HepG2 (cell line): ENCODE data around the gene QSER1. TPM values are rescaled to one million over a fixed set of nuclear protein-coding genes. Genes with fewer than 3 reads are reported as not detected.

ENCODE experiments used
- ATAC-seq: fragments of 200-7000 bp; cut with Tn5 transposase; 3 replicates; pipeline ENCODE4 v1.9.1; 2020; ENCODE audit warnings: mild to moderate bottlenecking, moderate library complexity
- BruUV-seq: library from RNA; stranded (reverse); fragments of 400-500 nt; replicated peaks from 2 replicates; lab custom pipeline; 2021; lab: Mats Ljungman, UMichigan
- CTCF ChIA-PET: fragments of 300-600 bp; formaldehyde crosslinking; extraction: SDS; loops from one replicate; lab custom pipeline; 2021; ENCODE audit warnings: low total read pairs, inconsistent platforms, low intra/inter-chr PET ratio; lab: Yijun Ruan, JAX
- POLR2A ChIA-PET: fragments of 350-600 bp; sonication (Branson Sonifier 250); formaldehyde crosslinking; loops from one replicate; lab custom pipeline; 2020; ENCODE audit warnings: antibody characterized with exemption, inconsistent platforms; lab: Yijun Ruan, JAX
- DNase-seq: peaks from one replicate; pipeline ENCODE4 v3.0.0-alpha.2; 2015; ENCODE audit warnings: low spot score
- FAIRE-seq: peaks from 3 replicates; lab custom pipeline; 2011; peaks lifted over from hg19 to GRCh38; lab: Jason Lieb, UNC
- H2AFZ ChIP-seq: one replicate; pipeline ENCODE4 v1.6.1; 2011; ENCODE audit warnings: low read length, inconsistent platforms
- H3K27ac ChIP-seq: fragments of 300-600 bp; 3 replicates; pipeline ENCODE4 v1.8.0; 2011; ENCODE audit warnings: mixed run types, mild to moderate bottlenecking, mixed read lengths, low read length, inconsistent platforms; ENCODE audit not compliant: insufficient read depth; ENCODE audit errors: extremely low read length
- H3K27me3 ChIP-seq, 2 experiments: fragments of 200-600 bp in 1 of 2; 2 replicates in 1 of 2; 3 replicates in 1 of 2; pipeline versions ENCODE4 v1.6.0 to v1.8.0; 2011; ENCODE audit warnings: low read length in 2 of 2, mild to moderate bottlenecking in 2 of 2, moderate library complexity in 2 of 2, inconsistent platforms in 1 of 2; ENCODE audit not compliant: insufficient read depth in 2 of 2, control insufficient read depth in 1 of 2
- H3K36me3 ChIP-seq, 2 experiments: fragments of 200-600 bp in 1 of 2; replicated peaks in 1 of 2; 2 replicates in 1 of 2; 3 replicates in 1 of 2; pipeline versions ENCODE4 v1.5.1 to v1.8.0; 2011; ENCODE audit warnings: low read length in 2 of 2, inconsistent platforms in 1 of 2; ENCODE audit not compliant: insufficient read depth in 2 of 2, control insufficient read depth in 1 of 2
- H3K4me1 ChIP-seq: 2 replicates; pipeline ENCODE4 v1.5.1; 2012; ENCODE audit warnings: low read length, inconsistent platforms; ENCODE audit not compliant: insufficient read depth
- H3K4me2 ChIP-seq: 2 replicates; pipeline ENCODE4 v1.6.0; 2011; ENCODE audit warnings: low read depth, low read length, inconsistent platforms
- H3K4me3 ChIP-seq, 3 experiments: fragments of 200-600 bp in 1 of 3; sonication (generic), shearing (Covaris generic) in 1 of 3; replicated peaks in 1 of 3; 2 replicates each; pipeline ENCODE4 v1.5.1; 2011 to 2016; ENCODE audit warnings: low read length in 3 of 3, inconsistent platforms in 2 of 3, low read depth in 2 of 3, mild to moderate bottlenecking in 2 of 3, control low read depth in 1 of 3, mixed read lengths in 1 of 3; ENCODE audit not compliant: insufficient read depth in 1 of 3
- H3K79me2 ChIP-seq: one replicate; pipeline ENCODE4 v1.6.1; 2011; ENCODE audit warnings: low read length, inconsistent platforms; ENCODE audit not compliant: insufficient read depth
- H3K9ac ChIP-seq: 2 replicates; pipeline ENCODE4 v1.6.0; 2011; ENCODE audit warnings: mild to moderate bottlenecking, low read depth, low read length, inconsistent platforms; ENCODE audit not compliant: insufficient read depth
- H3K9me3 ChIP-seq: 2 replicates; pipeline ENCODE4 v1.5.1; 2012; ENCODE audit warnings: mild to moderate bottlenecking, low read length
- H4K20me1 ChIP-seq: 2 replicates; pipeline ENCODE4 v1.6.0; 2011; ENCODE audit warnings: inconsistent platforms, mild to moderate bottlenecking, low read length, moderate library complexity; ENCODE audit not compliant: insufficient read depth
- CEBPB ChIP-seq: IDR thresholded peaks from 2 replicates; pipeline ENCODE4 v1.6.1; 2011; ENCODE audit warnings: low read depth, low read length, improper control_type of control experiment, borderline replicate concordance
- FUBP1 ChIP-seq: sonication (generic); formaldehyde crosslinking; IDR thresholded peaks from 2 replicates; pipeline ENCODE4 v1.5.1; 2020; ENCODE audit warnings: missing genetic modification reagents, mild to moderate bottlenecking, borderline replicate concordance
- KAT7 ChIP-seq: IDR thresholded peaks from 2 replicates; pipeline ENCODE4 v1.6.1; 2018; ENCODE audit warnings: borderline replicate concordance, missing compliant biosample characterization
- KAT8 ChIP-seq: IDR thresholded peaks from 2 replicates; pipeline ENCODE4 v1.6.1; 2016; ENCODE audit warnings: missing genetic modification reagents, missing compliant biosample characterization
- NR2F1 ChIP-seq, 2 experiments: fragments of 450-650 bp in 1 of 2; formaldehyde crosslinking in 1 of 2; IDR thresholded peaks; 2 replicates each; pipeline versions ENCODE4 v1.5.0 to v1.6.1; 2016 to 2020; ENCODE audit warnings: mild to moderate bottlenecking in 1 of 2, missing compliant biosample characterization in 1 of 2, missing genetic modification reagents in 1 of 2, moderate library complexity in 1 of 2
- NR3C1 ChIP-seq: sonication (generic); formaldehyde crosslinking; IDR thresholded peaks from 2 replicates; pipeline ENCODE4 v1.4.0; 2020; ENCODE audit warnings: missing genetic modification reagents
- ZNF33B ChIP-seq: sonication (generic); formaldehyde crosslinking; IDR thresholded peaks from 2 replicates; pipeline ENCODE4 v1.5.1; 2020; ENCODE audit warnings: mild to moderate bottlenecking, missing genetic modification reagents
- ZNF367 ChIP-seq: sonication (generic); formaldehyde crosslinking; IDR thresholded peaks from 2 replicates; pipeline ENCODE4 v1.4.0; 2020; ENCODE audit warnings: missing genetic modification reagents, borderline replicate concordance
- ZNF530 ChIP-seq: sonication (generic); formaldehyde crosslinking; IDR thresholded peaks from 2 replicates; pipeline ENCODE4 v1.5.0; 2020; ENCODE audit warnings: low read depth, mild to moderate bottlenecking, missing genetic modification reagents
- ZNF563 ChIP-seq: sonication (generic); formaldehyde crosslinking; IDR thresholded peaks from 2 replicates; pipeline ENCODE4 v1.8.0; 2022; ENCODE audit warnings: mild to moderate bottlenecking, moderate library complexity, missing genetic modification reagents
- ZNF761 ChIP-seq: sonication (generic); formaldehyde crosslinking; conservative IDR thresholded peaks from 2 replicates; pipeline ENCODE4 v1.4.0; 2020; ENCODE audit warnings: mild to moderate bottlenecking, missing genetic modification reagents
- ZSCAN5A ChIP-seq: sonication (generic); formaldehyde crosslinking; IDR thresholded peaks from 2 replicates; pipeline ENCODE4 v1.8.0; 2022; ENCODE audit warnings: mild to moderate bottlenecking, missing genetic modification reagents, borderline replicate concordance
- WGBS: methylation state at CpG from one replicate; pipeline ENCODE4 v1.1.6; 2017; ENCODE audit warnings: low lambda C conversion rate; 5-methylcytosine and 5-hydroxymethylcytosine counted together
- in situ Hi-C: cut with HindIII; loops from 2 replicates; pipeline ENCODE4 v1.10.0; 2017; ENCODE audit warnings: low pct_unique_long_range_greater_than_20kb; ENCODE audit not compliant: extremely low pct_ligation_motif_present
- intact Hi-C: fragments of 100-400 bp; cut with micrococcal nuclease; formaldehyde crosslinking; loops from one replicate; pipeline ENCODE4 v1.10.0; 2022; ENCODE audit not compliant: unreplicated experiment
- polyA plus RNA-seq, 8 experiments: library from polyadenylated mRNA; depleted of rRNA in 3 of 8; stranded (reverse) in 7 of 8; unstranded in 1 of 8; fragments of >200 nt; fragmentation: Illumina TruSeq in 4 of 8; extraction: Trizol in 4 of 8; gene quantifications; 2 replicates each; pipeline versions ENCODE4 v1.2.1 to v1.2.3, GENCODE V29; 2011 to 2016; ENCODE audit warnings: low read depth in 4 of 8, missing spikeins in 1 of 8, mixed read lengths in 1 of 8; ENCODE audit not compliant: insufficient read depth in 1 of 8
- total RNA-seq, 5 experiments: library from RNA; depleted of rRNA; stranded (reverse); fragments of >200 nt; fragmentation: Illumina TruSeq; extraction: Trizol; gene quantifications; 2 replicates each; pipeline ENCODE4 v1.2.3, GENCODE V29; 2016; ENCODE audit warnings: low read depth in 1 of 5
- TF ChIP-seq, protein P1 (sequence below): IDR thresholded peaks from 2 replicates; pipeline ENCODE4 v1.6.1; 2016; ENCODE audit warnings: mild to moderate bottlenecking

The QSER1 gene
- total and polyA plus RNA-seq, 2 of the 13 experiments (the other 11 are each of a cell fraction or from before 2014, with no cell fraction given) = 8.9 to 17.3 TPM

- intact Hi-C loops = no loop called here
- H3K4me2 ChIP-seq = no peak overlapping the region
- H3K27me3 ChIP-seq = no peaks in the 10 kb centered on the region
- no peak overlapping the region for H3K9ac ChIP-seq
- ATAC-seq (no peak), FAIRE-seq (no peak), DNase-seq (no peak)
- 0 out of 2 replicates have a peak, but pooled peaks cover 3% of the 10 kb centered on the region for H4K20me1 ChIP-seq
- TF ChIP-seq, protein P1, sequence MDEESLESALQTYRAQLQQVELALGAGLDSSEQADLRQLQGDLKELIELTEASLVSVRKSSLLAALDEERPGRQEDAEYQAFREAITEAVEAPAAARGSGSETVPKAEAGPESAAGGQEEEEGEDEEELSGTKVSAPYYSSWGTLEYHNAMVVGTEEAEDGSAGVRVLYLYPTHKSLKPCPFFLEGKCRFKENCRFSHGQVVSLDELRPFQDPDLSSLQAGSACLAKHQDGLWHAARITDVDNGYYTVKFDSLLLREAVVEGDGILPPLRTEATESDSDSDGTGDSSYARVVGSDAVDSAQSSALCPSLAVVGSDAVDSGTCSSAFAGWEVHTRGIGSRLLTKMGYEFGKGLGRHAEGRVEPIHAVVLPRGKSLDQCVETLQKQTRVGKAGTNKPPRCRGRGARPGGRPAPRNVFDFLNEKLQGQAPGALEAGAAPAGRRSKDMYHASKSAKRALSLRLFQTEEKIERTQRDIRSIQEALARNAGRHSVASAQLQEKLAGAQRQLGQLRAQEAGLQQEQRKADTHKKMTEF (CRISPR knock-in tag) = no peak
- TF ChIP-seq ZNF563 (CRISPR knock-in tag) (no peak), KAT8 (CRISPR knock-in tag) (no peak)
- H3K79me2 ChIP-seq = peaks cover 88% of the 10 kb centered on the region
- POLR2A ChIA-PET = no interaction called here
- no peak overlapping the region for H2AFZ ChIP-seq
- CTCF ChIA-PET = no interaction called here
- H3K27ac ChIP-seq = no peak overlapping the region
- H3K9me3 ChIP-seq = no peaks in the 10 kb centered on the region
- H3K4me3 ChIP-seq = no peak overlapping the region
- no peaks in the 10 kb centered on the region for H3K4me1 ChIP-seq
- in situ Hi-C loops = no loop called here
- BruUV-seq = TSS peak; percentile 2
- peaks cover 1 to 8% of the 10 kb centered on the region in 2 experiments; a peak in 3 of 5 replicates for H3K36me3 ChIP-seq
- WGBS = 88% methylated on average over 3 of the region's 3 CpGs
These were observed 12.5 kb downstream of the QSER1 start for GRCh38 chr11:32905028-32905667.

DNA sequence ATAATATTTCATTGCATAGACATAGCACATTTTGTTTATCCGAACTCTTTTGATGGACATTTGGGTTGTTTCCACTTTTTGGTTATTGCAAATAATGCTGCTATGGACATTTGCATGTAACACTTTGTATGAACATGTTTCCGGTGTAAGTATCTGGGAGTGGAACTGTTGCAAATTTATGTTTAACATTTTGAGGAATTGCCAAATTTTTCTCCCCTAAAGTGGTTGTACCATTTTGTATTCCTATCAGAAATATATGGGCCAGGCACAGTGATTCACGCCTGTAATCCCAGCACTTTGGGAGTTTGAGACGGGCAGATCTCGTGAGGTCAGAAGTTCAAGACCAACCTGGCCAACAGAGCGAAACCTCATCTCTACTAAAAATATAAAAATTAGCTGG, 16.0 kb downstream of the QSER1 start:
- no peak overlapping the region for H3K4me3 ChIP-seq
- no TSS peak for BruUV-seq
- H4K20me1 ChIP-seq = no peaks in the 10 kb centered on the region
- DNase-seq (no peak), FAIRE-seq (no peak), ATAC-seq (no peak)
- H3K4me2 ChIP-seq = no peak overlapping the region
- intact Hi-C loops = no loop called here
- H3K9ac ChIP-seq = no peak overlapping the region
- H3K79me2 ChIP-seq = peaks cover 83% of the 10 kb centered on the region
- H3K9me3 ChIP-seq = no peaks in the 10 kb centered on the region
- H3K27me3 ChIP-seq = no peaks in the 10 kb centered on the region
- H2AFZ ChIP-seq = no peak overlapping the region
- H3K36me3 ChIP-seq = peaks cover 1 to 16% of the 10 kb centered on the region in 2 experiments; a peak in 3 of 5 replicates
- no peak overlapping the region for H3K27ac ChIP-seq
- CTCF ChIA-PET = no interaction called here
- peaks cover 5% of the 10 kb centered on the region for H3K4me1 ChIP-seq
- in situ Hi-C loops = no loop called here
- WGBS = over 99% methylated on average over 6 of the region's 6 CpGs
- POLR2A ChIA-PET = no interaction called here
- TF ChIP-seq CEBPB = no peak
- TF ChIP-seq NR2F1 (CRISPR knock-in tag; IDR thresholded peaks at IDR 0.05) = no peak
- no peak for TF ChIP-seq ZNF761 (CRISPR knock-in tag)
- TF ChIP-seq KAT7 (CRISPR knock-in tag) = no peak
- no peak for TF ChIP-seq ZNF33B (CRISPR knock-in tag)
- TF ChIP-seq ZSCAN5A = no peak
- no peak for TF ChIP-seq ZNF367 (CRISPR knock-in tag)
- TF ChIP-seq NR3C1 = no peak
- no peak for TF ChIP-seq ZNF530 (CRISPR knock-in tag)
- TF ChIP-seq FUBP1 (CRISPR knock-in tag) = no peak
